ENCODE measurements around the gene TAP1.

Gene TAP1

GRCh38 chr6:32840604-32841246 lies 12.8 kb downstream of the TAP1 start:
- no peak for DNase-seq (ENCODE audit: low spot score in 2 of 2)
- no peaks in the 10 kb centered on the region for H3K36me3 ChIP-seq (replicated peaks)
- peaks cover 22% of the 10 kb centered on the region for H3K4me1 ChIP-seq
- in situ Hi-C loops (cut with MboI; ENCODE audit: low sequenced_read_pairs): no loop called here
- H3K4me3 ChIP-seq: no peak overlapping the region
- H3K9me3 ChIP-seq: no peaks in the 10 kb centered on the region
- H3K27me3 ChIP-seq (ENCODE audit: low read depth): no peaks in the 10 kb centered on the region

- in situ Hi-C loops (cut with MboI; ENCODE audit: low sequenced_read_pairs): no loop called here
- peaks cover 3% of the 10 kb centered on the region for H3K36me3 ChIP-seq (replicated peaks)
- H3K27me3 ChIP-seq (ENCODE audit: low read depth): no peaks in the 10 kb centered on the region
- no peaks in the 10 kb centered on the region for H3K9me3 ChIP-seq
- DNase-seq (ENCODE audit: low spot score in 2 of 2): no peak
- H3K4me3 ChIP-seq: no peak overlapping the region
- peaks cover 21% of the 10 kb centered on the region for H3K4me1 ChIP-seq
These were observed 14.1 kb downstream of the TAP1 start for GRCh38 chr6:32839356-32839755.

- Histone ChIP-seq H3K4me1 (peaks cover 16% of the 10 kb centered on the region), H3K4me3 (peak within 1 kb of the TSS; percentile 81), H3K9me3 (no peaks in the 10 kb centered on the region), H3K27me3 (ENCODE audit: low read depth) (no peaks in the 10 kb centered on the region), H3K36me3 (replicated peaks) (peaks cover 6% of the 10 kb centered on the region)
- in situ Hi-C loops (cut with MboI; ENCODE audit: low sequenced_read_pairs): no loop called here
- DNase-seq (ENCODE audit: low spot score in 2 of 2): peak; percentile 90 to 96
These were observed 15.2 kb downstream of the TAP1 start, which contains the start of gene TAP2 for GRCh38 chr6:32838114-32838958. Gene TAP2 (minus strand): TSS chr6:32838739. CDS start chr6:32838233, 506 bp downstream.

GRCh38 chr6:32837651-32838113 lies 15.8 kb downstream of the TAP1 start:
- peaks cover 16% of the 10 kb centered on the region for H3K4me1 ChIP-seq
- in situ Hi-C loops (cut with MboI; ENCODE audit: low sequenced_read_pairs): no loop called here
- H3K4me3 ChIP-seq: peak overlapping the region; percentile 81
- no peaks in the 10 kb centered on the region for H3K9me3 ChIP-seq
- H3K36me3 ChIP-seq (replicated peaks): peaks cover 6% of the 10 kb centered on the region
- DNase-seq (ENCODE audit: low spot score in 2 of 2): no peak
- no peaks in the 10 kb centered on the region for H3K27me3 ChIP-seq (ENCODE audit: low read depth)

GRCh38 chr6:32836873-32837272 lies 16.6 kb downstream of the TAP1 start:
- H3K36me3 ChIP-seq (replicated peaks): peaks cover 6% of the 10 kb centered on the region
- peak overlapping the region; percentile 81; the same call in 1 of the 2 replicates for H3K4me3 ChIP-seq
- no peak for DNase-seq (ENCODE audit: low spot score in 2 of 2)
- H3K27me3 ChIP-seq (ENCODE audit: low read depth): no peaks in the 10 kb centered on the region
- peaks cover 16% of the 10 kb centered on the region for H3K4me1 ChIP-seq
- in situ Hi-C loops (cut with MboI; ENCODE audit: low sequenced_read_pairs): no loop called here
- H3K9me3 ChIP-seq: no peaks in the 10 kb centered on the region

GRCh38 chr6:32835167-32835893 lies 18.2 kb downstream of the TAP1 start:
- H3K4me1 ChIP-seq: peaks cover 16% of the 10 kb centered on the region
- no peak for DNase-seq (ENCODE audit: low spot score in 2 of 2)
- H3K9me3 ChIP-seq: no peaks in the 10 kb centered on the region
- peaks cover 15% of the 10 kb centered on the region for H3K36me3 ChIP-seq (replicated peaks)
- no peak overlapping the region for H3K4me3 ChIP-seq
- in situ Hi-C loops (cut with MboI; ENCODE audit: low sequenced_read_pairs): no loop called here
- H3K27me3 ChIP-seq (ENCODE audit: low read depth): no peaks in the 10 kb centered on the region

GRCh38 chr6:32833664-32834063 lies 19.8 kb downstream of the TAP1 start:
- H3K27me3 ChIP-seq (ENCODE audit: low read depth): no peaks in the 10 kb centered on the region
- in situ Hi-C loops (cut with MboI; ENCODE audit: low sequenced_read_pairs): no loop called here
- DNase-seq (ENCODE audit: low spot score in 2 of 2): no peak
- peaks cover 20% of the 10 kb centered on the region for H3K36me3 ChIP-seq (replicated peaks)
- H3K4me1 ChIP-seq: peaks cover 16% of the 10 kb centered on the region
- no peak overlapping the region for H3K4me3 ChIP-seq
- H3K9me3 ChIP-seq: no peaks in the 10 kb centered on the region

GRCh38 chr6:32832535-32832934 lies 21.0 kb downstream of the TAP1 start:
- Histone ChIP-seq H3K27me3 (ENCODE audit: low read depth) (no peaks in the 10 kb centered on the region), H3K9me3 (no peaks in the 10 kb centered on the region), H3K4me1 (peaks cover 13% of the 10 kb centered on the region), H3K36me3 (replicated peaks) (peaks cover 20% of the 10 kb centered on the region), H3K4me3 (no peak overlapping the region)
- DNase-seq (ENCODE audit: low spot score in 2 of 2): no peak
- in situ Hi-C loops (cut with MboI; ENCODE audit: low sequenced_read_pairs): no loop called here

- no peaks in the 10 kb centered on the region for H3K27me3 ChIP-seq (ENCODE audit: low read depth)
- in situ Hi-C loops (cut with MboI; ENCODE audit: low sequenced_read_pairs): no loop called here
- H3K4me1 ChIP-seq: no peaks in the 10 kb centered on the region
- H3K36me3 ChIP-seq (replicated peaks): peaks cover 20% of the 10 kb centered on the region
- H3K4me3 ChIP-seq: no peak overlapping the region
- no peaks in the 10 kb centered on the region for H3K9me3 ChIP-seq
- DNase-seq (ENCODE audit: low spot score in 2 of 2): no peak
These were observed 22.6 kb downstream of the TAP1 start for GRCh38 chr6:32830936-32831335.

GRCh38 chr6:32830017-32830416 lies 23.5 kb downstream of the TAP1 start:
- H3K36me3 ChIP-seq (replicated peaks): peaks cover 20% of the 10 kb centered on the region
- no peaks in the 10 kb centered on the region for H3K27me3 ChIP-seq (ENCODE audit: low read depth)
- no peak overlapping the region for H3K4me3 ChIP-seq
- in situ Hi-C loops (cut with MboI; ENCODE audit: low sequenced_read_pairs): no loop called here
- no peaks in the 10 kb centered on the region for H3K4me1 ChIP-seq
- H3K9me3 ChIP-seq: no peaks in the 10 kb centered on the region
- DNase-seq (ENCODE audit: low spot score in 2 of 2): no peak

- H3K9me3 ChIP-seq: no peaks in the 10 kb centered on the region
- H3K27me3 ChIP-seq (ENCODE audit: low read depth): no peaks in the 10 kb centered on the region
- no peak for DNase-seq (ENCODE audit: low spot score in 2 of 2)
- peaks cover 18% of the 10 kb centered on the region for H3K36me3 ChIP-seq (replicated peaks)
- in situ Hi-C loops (cut with MboI; ENCODE audit: low sequenced_read_pairs): no loop called here
- no peak overlapping the region for H3K4me3 ChIP-seq
- H3K4me1 ChIP-seq: no peaks in the 10 kb centered on the region
These were observed 24.0 kb downstream of the TAP1 start for GRCh38 chr6:32829495-32829894.

GRCh38 chr6:32827025-32827424 lies 26.5 kb downstream of the TAP1 start:
- Histone ChIP-seq H3K9me3 (no peaks in the 10 kb centered on the region), H3K27me3 (ENCODE audit: low read depth) (no peaks in the 10 kb centered on the region), H3K4me1 (no peaks in the 10 kb centered on the region), H3K4me3 (no peak overlapping the region), H3K36me3 (replicated peaks) (peaks cover 14% of the 10 kb centered on the region)
- in situ Hi-C loops (cut with MboI; ENCODE audit: low sequenced_read_pairs): no loop called here
- no peak for DNase-seq (ENCODE audit: low spot score in 2 of 2)

- no peaks in the 10 kb centered on the region for H3K27me3 ChIP-seq (ENCODE audit: low read depth)
- in situ Hi-C loops (cut with MboI; ENCODE audit: low sequenced_read_pairs): no loop called here
- H3K4me3 ChIP-seq: no peak overlapping the region
- no peaks in the 10 kb centered on the region for H3K9me3 ChIP-seq
- peaks cover 11% of the 10 kb centered on the region for H3K36me3 ChIP-seq (replicated peaks)
- H3K4me1 ChIP-seq: no peaks in the 10 kb centered on the region
- DNase-seq (ENCODE audit: low spot score in 2 of 2): no peak
These were observed 27.5 kb downstream of the TAP1 start for GRCh38 chr6:32825966-32826365.

GRCh38 chr6:32819729-32820128 lies 33.8 kb downstream of the TAP1 start:
- Histone ChIP-seq H3K9me3 (no peaks in the 10 kb centered on the region), H3K27me3 (ENCODE audit: low read depth) (no peaks in the 10 kb centered on the region), H3K36me3 (replicated peaks) (no peaks in the 10 kb centered on the region), H3K4me3 (no peak overlapping the region), H3K4me1 (peaks cover 7% of the 10 kb centered on the region)
- DNase-seq (ENCODE audit: low spot score in 2 of 2): no peak
- in situ Hi-C loops (cut with MboI; ENCODE audit: low sequenced_read_pairs): no loop called here
